PFSK-1 (cell line): ENCODE data around the gene SND1.

Source experiments
- FOXP2 ChIP-seq: optimal IDR thresholded peaks from 2 replicates; pipeline ENCODE3; 2011; ENCODE audit warnings: borderline replicate concordance, control low read depth, inconsistent platforms; ENCODE audit not compliant: insufficient read depth; ENCODE audit errors: extremely low read length, extremely low read depth
- POLR2AphosphoS5 ChIP-seq: IDR thresholded peaks from 2 replicates; pipeline ENCODE4 v1.6.1; 2012; ENCODE audit warnings: low read depth, mild to moderate bottlenecking, control low read depth, low read length, moderate library complexity
- REST ChIP-seq, 2 experiments: IDR thresholded peaks; 2 replicates each; pipeline versions ENCODE4 v1.6.1 to v1.8.0; 2011 to 2012; ENCODE audit warnings: low read depth in 2 of 2, low read length in 2 of 2, control low read depth in 1 of 2, inconsistent platforms in 1 of 2, mild to moderate bottlenecking in 1 of 2, moderate library complexity in 1 of 2; ENCODE audit not compliant: insufficient read depth in 1 of 2
- SIN3A ChIP-seq: IDR thresholded peaks from 2 replicates; pipeline ENCODE4 v1.6.1; 2012; ENCODE audit warnings: mild to moderate bottlenecking, low read length, moderate library complexity, borderline replicate concordance; ENCODE audit not compliant: insufficient read depth
- TAF1 ChIP-seq: IDR thresholded peaks from 2 replicates; pipeline ENCODE4 v1.6.1; 2012; ENCODE audit warnings: low read length, control low read depth, borderline replicate concordance; ENCODE audit not compliant: insufficient read depth

Gene SND1

GRCh38 chr7:127678337-127678736 lies 26.3 kb downstream of the SND1 start:
- no peak for TF ChIP-seq SIN3A
- no peak for TF ChIP-seq POLR2AphosphoS5
- TF ChIP-seq FOXP2: no peak
- no peak for TF ChIP-seq REST (IDR thresholded peaks at IDR 0.05; ENCODE audit: insufficient read depth in 1 of 2, low read depth in 2 of 2, low read length in 2 of 2)
- TF ChIP-seq TAF1: no peak

- TF ChIP-seq POLR2AphosphoS5: no peak
- no peak for TF ChIP-seq REST (IDR thresholded peaks at IDR 0.05; ENCODE audit: insufficient read depth in 1 of 2, low read depth in 2 of 2, low read length in 2 of 2)
- TF ChIP-seq FOXP2: no peak
- no peak for TF ChIP-seq SIN3A
- TF ChIP-seq TAF1: no peak
Measured at GRCh38 chr7:127678947-127679346, 27.0 kb downstream of the SND1 start.

GRCh38 chr7:127680983-127681382 lies 29.0 kb downstream of the SND1 start:
- no peak for TF ChIP-seq FOXP2
- no peak for TF ChIP-seq SIN3A
- TF ChIP-seq TAF1: no peak

- TF ChIP-seq REST (IDR thresholded peaks at IDR 0.05; ENCODE audit: insufficient read depth in 1 of 2, low read depth in 2 of 2, low read length in 2 of 2): no peak
- no peak for TF ChIP-seq POLR2AphosphoS5
- TF ChIP-seq TAF1: no peak
- TF ChIP-seq FOXP2: no peak
- no peak for TF ChIP-seq SIN3A
Measured at GRCh38 chr7:127682140-127682539, 30.1 kb downstream of the SND1 start.

GRCh38 chr7:127683776-127684681 lies 32.0 kb downstream of the SND1 start:
- no peak for TF ChIP-seq SIN3A
- no peak for TF ChIP-seq POLR2AphosphoS5

- no peak for TF ChIP-seq TAF1
- TF ChIP-seq REST (IDR thresholded peaks at IDR 0.05; ENCODE audit: insufficient read depth in 1 of 2, low read depth in 2 of 2, low read length in 2 of 2): no peak
- no peak for TF ChIP-seq FOXP2
- no peak for TF ChIP-seq SIN3A
- TF ChIP-seq POLR2AphosphoS5: no peak
Measured at GRCh38 chr7:127689194-127689772, 37.3 kb downstream of the SND1 start.
